IPS-NIHi7 (cell line): Measurements from ENCODE around the gene ELK3.
"Not testable (repeated sequence)": the region's sequence is repeated elsewhere in the genome, so short reads cannot be mapped to it uniquely, and the experiment has no call there.

Experiments used
- DNase-seq: peaks from one replicate; pipeline ENCODE4 v3.0.0; 2012; ENCODE audit warnings: mixed read lengths; ENCODE audit errors: extremely low spot score

Gene ELK3

GRCh38 chr12:96303653-96304052 is 109.5 kb downstream of the ELK3 start:
- no peak for DNase-seq

GRCh38 chr12:96305665-96306064 is 111.5 kb downstream of the ELK3 start:
- DNase-seq: no peak

- no peak for DNase-seq
Observed at GRCh38 chr12:96308881-96309280, 114.7 kb downstream of the ELK3 start.

GRCh38 chr12:96310067-96310466 is 115.9 kb downstream of the ELK3 start:
- DNase-seq: no peak

GRCh38 chr12:96311191-96311590 is 117.0 kb downstream of the ELK3 start:
- DNase-seq: no peak

GRCh38 chr12:96313606-96314005 is 119.4 kb downstream of the ELK3 start:
- DNase-seq: no peak

- DNase-seq: no peak
Observed at GRCh38 chr12:96314723-96315122, 120.5 kb downstream of the ELK3 start.

- not testable (repeated sequence) for DNase-seq
Observed at GRCh38 chr12:96315741-96316481, 121.7 kb downstream of the ELK3 start.

- DNase-seq: not testable (repeated sequence)
Observed at GRCh38 chr12:96317801-96318200, 123.6 kb downstream of the ELK3 start.
